ENCODE results near the gene GJA9.

Gene GJA9

GRCh38 chr1:38829368-38829767 lies 52.0 kb downstream of the GJA9 start:
- no peak for FAIRE-seq

GRCh38 chr1:38827318-38827717 lies 54.1 kb downstream of the GJA9 start:
- FAIRE-seq: no peak

GRCh38 chr1:38826886-38827285 lies 54.5 kb downstream of the GJA9 start:
- no peak for FAIRE-seq

GRCh38 chr1:38826262-38826661 lies 55.1 kb downstream of the GJA9 start:
- no peak for FAIRE-seq
